ENCODE results near the gene RELL2.

DNA sequence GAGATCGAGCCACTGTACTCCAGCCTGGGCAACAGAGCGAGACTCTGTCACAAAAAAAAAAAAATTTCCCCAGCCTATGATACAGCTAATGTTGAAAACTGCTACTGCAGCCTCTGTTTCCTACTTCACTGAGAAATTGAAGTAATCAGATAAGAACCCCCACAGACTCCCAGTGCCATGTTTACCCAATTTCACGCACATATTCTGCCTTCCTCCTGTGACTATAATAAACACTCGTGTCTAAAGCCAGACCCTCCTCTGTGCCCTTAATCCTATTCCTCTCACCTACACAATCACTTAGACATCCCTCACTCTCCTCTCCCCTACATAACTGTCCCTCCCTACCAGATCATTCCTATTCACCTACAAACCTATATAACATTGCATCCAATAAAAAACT is 38.9 kb downstream of the RELL2 start:
- TF ChIP-seq, protein P1, sequence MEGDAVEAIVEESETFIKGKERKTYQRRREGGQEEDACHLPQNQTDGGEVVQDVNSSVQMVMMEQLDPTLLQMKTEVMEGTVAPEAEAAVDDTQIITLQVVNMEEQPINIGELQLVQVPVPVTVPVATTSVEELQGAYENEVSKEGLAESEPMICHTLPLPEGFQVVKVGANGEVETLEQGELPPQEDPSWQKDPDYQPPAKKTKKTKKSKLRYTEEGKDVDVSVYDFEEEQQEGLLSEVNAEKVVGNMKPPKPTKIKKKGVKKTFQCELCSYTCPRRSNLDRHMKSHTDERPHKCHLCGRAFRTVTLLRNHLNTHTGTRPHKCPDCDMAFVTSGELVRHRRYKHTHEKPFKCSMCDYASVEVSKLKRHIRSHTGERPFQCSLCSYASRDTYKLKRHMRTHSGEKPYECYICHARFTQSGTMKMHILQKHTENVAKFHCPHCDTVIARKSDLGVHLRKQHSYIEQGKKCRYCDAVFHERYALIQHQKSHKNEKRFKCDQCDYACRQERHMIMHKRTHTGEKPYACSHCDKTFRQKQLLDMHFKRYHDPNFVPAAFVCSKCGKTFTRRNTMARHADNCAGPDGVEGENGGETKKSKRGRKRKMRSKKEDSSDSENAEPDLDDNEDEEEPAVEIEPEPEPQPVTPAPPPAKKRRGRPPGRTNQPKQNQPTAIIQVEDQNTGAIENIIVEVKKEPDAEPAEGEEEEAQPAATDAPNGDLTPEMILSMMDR (conservative IDR thresholded peaks at IDR 0.05; ENCODE audit: low read length), result no peak
- TF ChIP-seq EZH2phosphoT487 (IDR thresholded peaks at IDR 0.05; ENCODE audit: borderline replicate concordance, low read depth, low read length), result no peak

All from OCI-LY7 (cell line).